Heart left ventricle (tissue), 13 donors: ENCODE measurements around the gene ZMIZ1.

Experiments used
- CTCF ChIP-seq, 12 donors: fragments of 200-600 bp; sonication (generic) in 4 of 12; IDR thresholded peaks; one replicate each; pipeline versions ENCODE4 v1.5.0 to v1.8.0; 2018 to 2022; ENCODE audit warnings: antibody characterized with exemption in 12 of 12, mild to moderate bottlenecking in 5 of 12
- POLR2A ChIP-seq, 2 donors: fragments of 450-650 bp; IDR thresholded peaks; one replicate each; pipeline ENCODE4 v1.6.1; 2017; ENCODE audit warnings: antibody characterized with exemption in 2 of 2, mild to moderate bottlenecking in 2 of 2, moderate library complexity in 2 of 2
- donor health status: ischemic (EF 13 %, LVEDD 7.1; RV severe dilation, severe dysfunction).
- donor health status: DM: no; HTN: yes; CAD: no.
- donor health status: DM: no; HTN: no; CAD: no.
- donor health status: ischemic (EF 25% LVEDD 6.9; RV normal size, moderate dysfunction).
- donor health status: ischemic (EF 25% LVEDD 5.7; RV mildly dilated, moderate dysfunction).
- donor health status: ischemic (EF 35%, LVEDD 5.7; RV mildly dilated, moderate dysfunction).
- donor health status: nonischemic (EF 11% LVEDD 7.7; RV severe dilation, severe dysfunction).
- donor health status: DM: yes; HTN: yes; CAD: no.
- donor health status: PGD.
- donor health status: ischemic (EF 29% LVEDD 5.4; RV normal size, mild dysfunction).
- donor health status: nonischemic (EF 23%, LVEDD 6.1; RV moderate dilation, normal function).

GRCh38 chr10:79292891-79293746 lies 224.4 kb downstream of the ZMIZ1 start:
- TF ChIP-seq CTCF (IDR thresholded peaks at IDR 0.05), result peak in 9 of 12 donors; percentile 15 to 46 (median 38)
- no peak for TF ChIP-seq POLR2A (IDR thresholded peaks at IDR 0.05)
